SKM-1 treated with dmso at 0.1 percent for 144 hours (cell line): ENCODE data around the gene RFWD3.
A peak's percentile ranks its signal among the peaks of the same experiment; 100 is the strongest.

Source experiments
- DNase-seq: peaks from one replicate; lab custom pipeline; 2025; ENCODE audit not compliant: unreplicated experiment; lab: John Stamatoyannopoulos, UW

The RFWD3 gene

GRCh38 chr16:74623839-74624235 is 42.8 kb downstream of the RFWD3 start:
- no peak for DNase-seq

- DNase-seq: peak; percentile 30
Observed at GRCh38 chr16:74623214-74623838, 43.4 kb downstream of the RFWD3 start.

- DNase-seq: no peak
Observed at GRCh38 chr16:74622005-74622404, 44.7 kb downstream of the RFWD3 start.

- DNase-seq: no peak
Observed at GRCh38 chr16:74617206-74617788, 49.4 kb downstream of the RFWD3 start.

GRCh38 chr16:74611721-74612120 is 55.0 kb downstream of the RFWD3 start:
- DNase-seq: no peak

- no peak for DNase-seq
Observed at GRCh38 chr16:74608944-74609343, 57.7 kb downstream of the RFWD3 start.

- DNase-seq: no peak
Observed at GRCh38 chr16:74608381-74608780, 58.3 kb downstream of the RFWD3 start.

GRCh38 chr16:74607962-74608356 is 58.7 kb downstream of the RFWD3 start:
- DNase-seq: no peak

GRCh38 chr16:74607310-74607961 is 59.2 kb downstream of the RFWD3 start:
- no peak for DNase-seq

GRCh38 chr16:74606521-74607309 is 60.0 kb downstream of the RFWD3 start, which contains the start of gene GLG1:
Gene GLG1, minus strand, starts transcription at chr16:74607114. Its CDS starts 20 bp downstream, at chr16:74607094.
- peak; percentile 89 for DNase-seq

GRCh38 chr16:74605746-74606520 is 60.7 kb downstream of the RFWD3 start:
- no peak for DNase-seq

- no peak for DNase-seq
Observed at GRCh38 chr16:74605332-74605731, 61.3 kb downstream of the RFWD3 start.

GRCh38 chr16:74603848-74604247 is 62.8 kb downstream of the RFWD3 start:
- no peak for DNase-seq

- no peak for DNase-seq
Observed at GRCh38 chr16:74601126-74601871, 65.4 kb downstream of the RFWD3 start.

GRCh38 chr16:74596586-74596985 is 70.1 kb downstream of the RFWD3 start:
- no peak for DNase-seq

- no peak for DNase-seq
Observed at GRCh38 chr16:74592847-74593246, 73.8 kb downstream of the RFWD3 start.

- DNase-seq: no peak
Observed at GRCh38 chr16:74591876-74592650, 74.6 kb downstream of the RFWD3 start.

- no peak for DNase-seq
Observed at GRCh38 chr16:74586948-74587347, 79.7 kb downstream of the RFWD3 start.

- no peak for DNase-seq
Observed at GRCh38 chr16:74585846-74586443, 80.7 kb downstream of the RFWD3 start.
